Thymus (tissue), 11 donors: ENCODE measurements around the gene ENOSF1. TPM values are rescaled to one million over a fixed set of nuclear protein-coding genes. Genes with fewer than 3 reads are reported as not detected.
A peak's percentile ranks its signal among the peaks of the same experiment; 100 is the strongest.

Experiments used
- DNase-seq, 9 donors: peaks; one replicate each; pipeline ENCODE4 v3.0.0-alpha.2; 2013; ENCODE audit warnings: low spot score in 9 of 9, low read depth in 6 of 9, missing footprints in 1 of 9
- H3K27ac ChIP-seq, 2 donors: one replicate each; pipeline ENCODE4 v1.5.1; 2013; ENCODE audit warnings: control low read depth in 1 of 2, low read depth in 1 of 2, low read length in 1 of 2, mild to moderate bottlenecking in 1 of 2, moderate library complexity in 1 of 2
- H3K27me3 ChIP-seq, 2 donors: one replicate each; pipeline ENCODE4 v1.5.1; 2013; ENCODE audit warnings: low read length in 1 of 2; ENCODE audit not compliant: control insufficient read depth in 2 of 2, insufficient read depth in 1 of 2
- H3K36me3 ChIP-seq, 2 donors: one replicate each; pipeline ENCODE4 v1.5.1; 2013; ENCODE audit warnings: low read length in 1 of 2, mild to moderate bottlenecking in 1 of 2, moderate library complexity in 1 of 2; ENCODE audit not compliant: control insufficient read depth in 2 of 2, insufficient read depth in 2 of 2
- H3K4me1 ChIP-seq, 2 donors: one replicate each; pipeline ENCODE4 v1.5.1; 2013; ENCODE audit warnings: low read length in 2 of 2; ENCODE audit not compliant: control insufficient read depth in 2 of 2, insufficient read depth in 2 of 2
- H3K4me3 ChIP-seq, 2 donors: one replicate each; pipeline ENCODE4 v1.5.1; 2013; ENCODE audit warnings: low read length in 2 of 2, control low read depth in 1 of 2, mild to moderate bottlenecking in 1 of 2
- H3K9me3 ChIP-seq, 2 donors: one replicate each; pipeline ENCODE4 v1.5.1; 2013; ENCODE audit warnings: low read length in 1 of 2, mild to moderate bottlenecking in 1 of 2; ENCODE audit not compliant: control insufficient read depth in 2 of 2, insufficient read depth in 1 of 2
- WGBS: extraction: QIAGEN DNeasy Blood & Tissue Kit; methylation state at CpG from one replicate; pipeline ENCODE4 v1.1.7; 2013; 5-methylcytosine and 5-hydroxymethylcytosine counted together
- polyA plus RNA-seq: library from polyadenylated mRNA; stranded (reverse); fragments of 200-250 nt; gene quantifications from one replicate; pipeline ENCODE4 v1.2.3, GENCODE V29; 2013
- total RNA-seq: library from RNA; stranded (reverse); fragments of 120-200 nt; gene quantifications from one replicate; pipeline ENCODE4 v1.2.4, GENCODE V29; 2013
- donor health status: healthy.

The ENOSF1 gene
- total and polyA plus RNA-seq, 2 donors: 31.0 to 83.1 TPM

DNA sequence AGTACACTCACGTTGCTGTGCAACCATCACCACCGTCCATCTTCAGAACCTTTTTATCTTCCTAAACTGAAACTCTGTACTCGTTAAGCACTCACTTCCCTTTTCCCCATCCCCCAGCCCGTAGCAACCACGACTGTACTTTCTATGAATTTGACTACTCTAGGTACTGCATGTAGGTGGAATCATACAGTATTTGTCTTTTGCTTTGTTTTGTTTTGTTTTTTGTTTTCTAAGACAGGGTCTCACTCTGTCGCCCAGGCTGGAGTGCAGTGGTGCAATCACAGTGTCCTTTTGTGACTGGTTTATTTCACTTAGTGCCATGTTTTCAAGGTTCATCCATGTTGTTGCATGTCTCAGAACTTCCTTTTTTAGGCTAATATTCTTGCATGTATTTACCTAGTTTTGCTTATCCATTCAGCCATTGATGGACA lies 62.0 kb downstream of the ENOSF1 start:
- H3K36me3 ChIP-seq: no peaks in the 10 kb centered on the region
- DNase-seq: peak in 6 of 9 donors; percentile 26 to 70 (median 47)
- H3K4me1 ChIP-seq: peaks cover 6% of the 10 kb centered on the region in 2 donors
- H3K4me3 ChIP-seq: no peak overlapping the region
- no peaks in the 10 kb centered on the region for H3K27me3 ChIP-seq
- H3K9me3 ChIP-seq: no peaks in the 10 kb centered on the region
- 16% methylated on average over 6 of the region's 6 CpGs for WGBS
- H3K27ac ChIP-seq: peak overlapping the region in 1 of 2 donors; percentile 51

DNA sequence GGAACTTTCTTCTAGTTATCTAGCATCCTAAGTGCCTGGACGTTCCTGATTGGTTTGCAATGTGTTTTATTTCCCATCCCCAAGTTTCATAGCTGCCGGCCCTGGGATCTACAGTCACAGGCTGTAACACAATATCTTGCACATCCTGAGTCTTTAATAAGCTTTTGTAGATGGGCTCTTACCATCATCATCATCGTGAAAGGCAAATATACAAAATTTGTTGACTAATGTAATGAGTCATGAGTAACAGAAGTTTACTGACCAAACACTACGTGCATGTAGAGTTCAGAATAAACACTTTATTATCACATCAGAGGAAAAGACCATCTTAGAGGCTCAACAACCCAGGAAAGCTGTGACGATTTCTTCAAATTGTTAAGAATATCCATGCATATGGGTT lies 63.1 kb downstream of the ENOSF1 start:
- H3K27ac ChIP-seq: no peak overlapping the region
- WGBS: 97% methylated on average over 5 of the region's 5 CpGs
- peaks cover 6% of the 10 kb centered on the region in 2 donors for H3K4me1 ChIP-seq
- no peaks in the 10 kb centered on the region for H3K27me3 ChIP-seq
- H3K4me3 ChIP-seq: no peak overlapping the region
- DNase-seq: no peak
- H3K9me3 ChIP-seq: no peaks in the 10 kb centered on the region
- no peaks in the 10 kb centered on the region for H3K36me3 ChIP-seq

DNA sequence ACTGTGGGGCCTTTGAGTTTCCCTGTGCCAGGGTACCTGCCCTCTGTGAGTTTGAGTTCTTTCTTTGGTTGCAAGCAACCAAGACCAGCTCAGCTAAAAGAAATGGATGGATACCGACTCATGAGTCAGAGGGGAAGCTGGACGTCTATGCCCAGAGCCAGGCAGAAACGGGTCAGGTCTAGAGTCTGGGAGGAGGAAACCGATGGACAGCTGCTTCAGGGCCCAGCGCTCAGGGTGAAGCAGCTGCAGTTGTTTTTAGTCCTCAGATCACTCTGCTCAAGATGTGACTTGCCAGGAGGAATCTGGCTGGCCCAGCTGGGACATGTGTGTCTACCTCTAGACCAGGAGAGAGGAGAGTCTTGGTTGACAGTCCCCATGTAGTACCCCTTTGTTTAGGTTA lies 65.1 kb downstream of the ENOSF1 start:
- Histone ChIP-seq H3K9me3 (no peaks in the 10 kb centered on the region), H3K36me3 (no peaks in the 10 kb centered on the region), H3K4me3 (no peak overlapping the region), H3K4me1 (peaks cover 6% of the 10 kb centered on the region in 2 donors), H3K27me3 (no peaks in the 10 kb centered on the region), H3K27ac (no peak overlapping the region)
- DNase-seq: no peak
- 97% methylated on average over 5 of the region's 5 CpGs for WGBS

DNA sequence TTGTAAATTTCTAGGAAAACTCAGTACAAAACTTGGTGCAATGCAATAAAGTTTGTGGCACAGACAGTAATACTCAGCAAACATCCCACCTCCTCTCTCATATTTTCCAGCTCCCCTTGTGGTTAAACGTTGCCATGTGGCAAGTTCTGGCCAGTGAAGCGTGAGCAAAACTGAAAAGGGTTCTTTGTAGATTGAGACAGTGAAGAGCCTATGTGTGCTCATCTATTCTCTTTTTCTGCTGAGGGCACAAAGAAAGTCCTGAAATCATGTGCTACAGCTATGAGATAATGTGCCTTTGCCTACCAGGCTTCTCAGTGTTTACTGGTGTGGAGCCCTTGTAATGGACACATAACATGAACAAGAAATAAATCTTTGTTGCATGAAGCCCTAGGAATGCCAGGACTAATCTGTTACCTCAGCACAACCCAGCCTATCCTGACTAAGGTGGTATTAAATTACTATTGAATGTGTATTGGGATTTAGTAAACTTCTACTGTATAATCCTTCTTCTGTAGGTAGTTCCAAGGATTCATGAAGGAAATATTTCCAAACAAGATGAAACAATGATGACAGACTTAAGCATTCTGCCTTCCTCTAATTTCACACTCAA lies 67.9 kb downstream of the ENOSF1 start:
- Histone ChIP-seq H3K27ac (no peak overlapping the region), H3K4me3 (no peak overlapping the region), H3K9me3 (no peaks in the 10 kb centered on the region), H3K4me1 (no peaks in the 10 kb centered on the region), H3K36me3 (no peaks in the 10 kb centered on the region), H3K27me3 (no peaks in the 10 kb centered on the region)
- peak in 1 of 9 donors; percentile 23 for DNase-seq
- WGBS: 20% methylated on average over 2 of the region's 2 CpGs

DNA sequence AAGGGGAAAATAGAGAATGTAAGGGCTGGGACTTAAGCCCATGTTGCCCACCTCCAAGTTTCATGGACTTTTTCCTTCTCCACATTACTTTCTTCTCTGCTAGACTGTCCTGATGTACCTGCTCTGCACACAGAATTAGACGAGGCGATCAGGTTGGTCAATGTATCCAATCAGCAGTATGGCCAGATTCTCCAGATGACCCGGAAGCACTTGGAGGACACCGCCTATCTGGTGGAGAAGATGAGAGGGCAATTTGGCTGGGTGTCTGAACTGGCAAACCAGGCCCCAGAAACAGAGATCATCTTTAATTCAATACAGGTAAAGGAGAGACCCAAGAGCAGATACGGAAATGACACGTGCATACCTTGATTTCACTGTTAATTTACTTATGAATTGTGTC lies 71.2 kb downstream of the ENOSF1 start:
- Histone ChIP-seq H3K4me1 (no peaks in the 10 kb centered on the region), H3K27ac (no peak overlapping the region), H3K9me3 (no peaks in the 10 kb centered on the region), H3K27me3 (no peaks in the 10 kb centered on the region), H3K4me3 (no peak overlapping the region), H3K36me3 (no peaks in the 10 kb centered on the region)
- no peak for DNase-seq
- WGBS: 96% methylated on average over 6 of the region's 6 CpGs

DNA sequence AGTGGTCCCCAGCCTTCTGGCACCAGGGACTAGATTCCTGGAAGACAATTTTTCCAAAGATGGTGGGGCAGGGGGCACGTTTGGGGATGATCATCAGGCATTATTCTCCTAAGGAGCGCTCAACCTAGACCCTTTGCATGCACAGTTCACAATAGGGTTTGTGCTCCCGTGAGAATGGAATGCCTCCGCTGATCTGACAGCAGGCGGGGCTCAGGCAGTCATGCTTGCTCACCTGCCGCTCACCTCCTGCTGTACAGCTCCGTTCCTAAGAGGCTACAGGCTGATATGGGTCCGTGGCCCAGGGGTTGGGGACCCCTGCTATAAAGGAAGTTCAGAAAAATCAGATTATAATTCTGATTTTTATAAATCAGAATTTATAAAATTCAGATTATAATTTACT lies 77.3 kb downstream of the ENOSF1 start:
- Histone ChIP-seq H3K27ac (no peak overlapping the region), H3K9me3 (no peaks in the 10 kb centered on the region), H3K4me1 (no peaks in the 10 kb centered on the region), H3K36me3 (no peaks in the 10 kb centered on the region), H3K27me3 (no peaks in the 10 kb centered on the region), H3K4me3 (no peak overlapping the region)
- 90% methylated on average over 8 of the region's 8 CpGs for WGBS
- DNase-seq: no peak

DNA sequence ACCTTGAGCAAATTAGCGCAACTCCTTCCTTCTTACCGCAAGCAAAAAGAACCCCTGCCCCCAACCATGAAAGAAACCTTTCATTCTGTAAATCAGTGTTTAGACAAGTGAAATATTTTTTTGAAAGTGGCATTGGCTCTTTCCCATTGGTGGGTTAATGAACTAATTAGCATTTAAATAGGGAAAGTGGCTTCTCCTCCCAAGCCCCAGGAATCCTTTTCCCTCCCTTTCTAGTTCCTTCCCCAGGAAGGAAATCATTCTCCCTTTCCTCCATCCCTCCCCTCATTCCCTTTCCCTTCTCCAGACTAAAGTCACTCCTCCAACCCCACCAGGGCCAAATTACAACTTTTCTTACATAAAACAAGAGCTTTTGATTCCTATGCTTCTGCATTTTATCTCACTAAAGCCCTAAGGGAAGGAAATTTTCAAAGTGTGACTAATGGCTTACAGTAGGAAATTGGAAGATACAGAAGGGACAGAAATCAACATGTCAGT lies 77.8 kb downstream of the ENOSF1 start:
- no peaks in the 10 kb centered on the region for H3K4me1 ChIP-seq
- no peak overlapping the region for H3K27ac ChIP-seq
- no peaks in the 10 kb centered on the region for H3K36me3 ChIP-seq
- WGBS: 96% methylated on average over 2 of the region's 2 CpGs
- H3K4me3 ChIP-seq: no peak overlapping the region
- no peaks in the 10 kb centered on the region for H3K27me3 ChIP-seq
- H3K9me3 ChIP-seq: no peaks in the 10 kb centered on the region
- no peak for DNase-seq

DNA sequence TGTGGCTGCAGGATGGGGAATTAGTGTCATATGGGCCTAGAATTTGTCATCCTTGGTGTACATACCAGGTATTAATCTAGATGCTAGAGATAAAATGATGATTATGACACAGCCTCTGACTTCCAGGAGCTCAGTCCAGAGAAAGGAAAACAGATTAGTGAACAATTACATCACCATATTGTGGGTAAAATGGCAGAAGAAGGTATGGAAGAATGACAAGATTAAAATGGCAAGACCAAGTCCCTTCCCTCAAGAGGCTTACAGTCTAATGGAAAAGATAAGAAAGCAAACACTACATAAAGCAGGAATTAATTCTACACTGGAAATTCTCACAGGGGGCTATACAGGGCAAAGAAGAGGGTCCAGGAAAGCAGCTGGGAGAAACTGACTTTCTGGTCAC lies 80.9 kb downstream of the ENOSF1 start:
- no peaks in the 10 kb centered on the region for H3K9me3 ChIP-seq
- no peak for DNase-seq
- no peak overlapping the region for H3K4me3 ChIP-seq
- no peaks in the 10 kb centered on the region for H3K27me3 ChIP-seq
- no peaks in the 10 kb centered on the region for H3K4me1 ChIP-seq
- H3K36me3 ChIP-seq: no peaks in the 10 kb centered on the region
- no peak overlapping the region for H3K27ac ChIP-seq

DNA sequence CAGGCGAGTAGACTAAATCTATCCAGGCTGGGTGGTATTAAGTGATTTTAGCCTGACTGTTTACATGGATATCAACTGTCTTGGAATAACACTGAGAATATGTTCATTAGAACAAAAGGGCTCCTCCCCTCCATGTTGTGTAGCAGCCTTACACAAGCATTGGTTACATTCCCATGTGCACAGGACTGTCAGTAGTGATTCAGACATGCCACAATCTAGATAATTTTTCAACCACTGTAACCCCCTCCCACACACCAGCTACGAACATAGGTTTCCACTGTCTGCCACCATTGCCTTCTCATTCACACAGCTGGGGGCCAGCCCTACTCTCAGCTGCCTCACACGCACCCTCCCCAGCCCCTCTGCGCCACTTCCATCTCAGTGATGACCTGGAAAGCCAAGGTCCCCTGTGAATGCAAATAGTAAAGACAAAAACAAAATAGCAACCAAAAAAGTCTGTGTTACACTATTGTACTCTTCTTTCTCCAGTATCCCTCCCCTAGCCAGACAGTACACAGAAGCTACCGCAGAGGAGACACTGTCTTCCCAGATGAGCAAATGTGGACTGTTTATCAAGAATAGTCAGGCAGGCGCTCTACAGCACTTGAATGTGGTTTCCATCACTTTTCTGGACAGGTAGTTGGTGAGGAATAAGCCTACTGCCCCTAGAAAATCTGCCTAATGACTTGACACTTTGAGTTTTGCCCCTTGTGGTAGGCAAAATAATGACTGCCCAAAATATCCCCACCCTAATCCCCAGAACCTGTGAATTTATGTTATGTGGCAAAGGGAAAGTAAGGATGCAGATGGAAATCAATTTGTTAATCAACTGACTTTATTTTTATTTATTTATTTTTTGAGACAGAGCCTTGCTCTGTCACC lies 82.9 kb downstream of the ENOSF1 start:
- H3K27ac ChIP-seq: no peak overlapping the region
- WGBS: 85% methylated on average over 6 of the region's 6 CpGs
- no peak for DNase-seq
- H3K4me3 ChIP-seq: no peak overlapping the region
- H3K27me3 ChIP-seq: no peaks in the 10 kb centered on the region
- H3K4me1 ChIP-seq: no peaks in the 10 kb centered on the region
- H3K36me3 ChIP-seq: no peaks in the 10 kb centered on the region
- no peaks in the 10 kb centered on the region for H3K9me3 ChIP-seq
